NCI-H82 treated with DMSO at 0.1 percent for 48 hours (cell line): ENCODE measurements around the gene ANKRD24.
"Not testable (repeated sequence)": the region's sequence is repeated elsewhere in the genome, so short reads cannot be mapped to it uniquely, and the experiment has no call there.

Experiments
- DNase-seq: peaks from one replicate; lab custom pipeline; 2025; ENCODE audit not compliant: unreplicated experiment; lab: John Stamatoyannopoulos, UW

ANKRD24 gene

DNA sequence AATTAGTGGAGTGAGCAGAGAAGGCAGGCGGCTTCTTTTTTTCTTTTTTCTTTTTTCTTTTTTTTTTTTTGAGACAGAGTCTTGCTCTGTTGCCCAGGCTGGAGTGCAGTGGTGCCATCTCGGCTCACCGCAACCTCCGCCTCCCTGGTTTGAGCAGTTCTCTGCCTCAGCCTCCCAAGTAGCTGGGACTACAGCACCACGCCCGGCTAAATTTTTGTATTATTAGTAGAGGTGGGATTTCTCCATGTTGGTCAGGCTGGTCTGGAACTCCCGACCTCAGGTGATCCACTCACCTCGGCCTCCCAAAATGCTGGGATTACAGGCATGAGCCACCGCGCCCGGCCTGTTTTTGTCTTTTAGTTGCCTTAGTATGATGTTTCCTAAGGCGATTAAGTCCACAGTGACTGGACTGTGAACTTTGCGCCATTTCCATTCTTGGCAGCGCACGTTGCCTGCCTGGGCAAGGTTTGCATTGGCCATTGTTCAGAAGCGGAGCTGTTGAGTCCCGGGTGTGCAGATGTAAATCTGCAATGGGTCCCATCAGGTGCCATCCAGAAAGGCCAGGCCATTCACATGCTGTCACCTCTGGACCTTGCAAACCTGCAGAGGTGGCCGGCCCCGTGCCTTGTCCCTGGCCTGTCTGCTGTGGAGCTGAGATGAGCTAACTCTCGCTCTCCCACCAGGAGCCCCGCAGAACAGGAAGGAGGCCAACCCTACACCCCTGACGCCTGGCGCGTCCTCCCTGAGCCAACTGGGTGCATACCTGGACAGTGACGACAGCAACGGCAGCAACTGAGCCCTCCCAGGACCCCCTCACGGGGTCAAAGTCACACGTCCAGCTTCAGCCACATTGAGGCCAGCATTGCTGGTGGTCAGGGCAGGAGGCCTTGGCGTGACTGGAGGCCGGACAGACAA, 85.7 kb downstream of the ANKRD24 start:
- DNase-seq, result no peak

- no peak for DNase-seq
These were observed 86.4 kb downstream of the ANKRD24 start for GRCh38 chr19:4268816-4269430.

GRCh38 chr19:4272894-4273293, 90.4 kb downstream of the ANKRD24 start:
- no peak for DNase-seq

DNA sequence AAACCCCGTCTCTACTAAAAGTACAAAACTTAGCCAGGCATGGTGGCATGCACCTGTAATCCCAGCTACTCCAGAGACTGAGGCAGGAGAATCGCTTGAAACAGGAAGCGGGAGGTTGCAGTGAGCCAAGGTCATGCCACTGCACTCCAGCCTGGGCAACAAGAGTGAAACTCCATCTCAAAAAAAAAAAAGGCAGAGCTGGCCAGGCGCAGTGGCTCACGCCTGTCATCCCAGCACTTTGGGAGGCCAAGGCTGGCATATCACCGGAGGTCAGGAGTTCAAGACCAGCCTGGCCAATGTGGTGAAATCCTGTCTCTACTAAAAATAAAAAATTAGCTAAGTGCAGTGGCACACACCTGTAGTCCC, 91.8 kb downstream of the ANKRD24 start:
- DNase-seq, result not testable (repeated sequence)
